HepG2 (cell line): ENCODE measurements around the gene KANSL1.

Experiments used
- CREM ChIP-seq, 2 experiments: sonication (generic) in 1 of 2; formaldehyde crosslinking in 1 of 2; IDR thresholded peaks; 2 replicates each; pipeline versions ENCODE4 v1.4.0 to v1.6.1; 2016 to 2020; ENCODE audit warnings: antibody characterized with exemption in 1 of 2, mild to moderate bottlenecking in 1 of 2, missing genetic modification reagents in 1 of 2
- CTCF ChIP-seq: sonication (generic); formaldehyde crosslinking; IDR thresholded peaks from 2 replicates; pipeline ENCODE4 v1.5.0; 2020; ENCODE audit warnings: mild to moderate bottlenecking, missing genetic modification reagents, moderate library complexity
- EZH2 ChIP-seq: conservative IDR thresholded peaks from 2 replicates; pipeline ENCODE4 v1.6.1; 2012; ENCODE audit warnings: mild to moderate bottlenecking, low read depth, low read length, moderate library complexity
- NFYB ChIP-seq: sonication (generic); formaldehyde crosslinking; IDR thresholded peaks from 2 replicates; pipeline ENCODE4 v1.4.0; 2020; ENCODE audit warnings: missing genetic modification reagents
- PHF8 ChIP-seq: sonication (generic); formaldehyde crosslinking; IDR thresholded peaks from 2 replicates; pipeline ENCODE4 v1.5.0; 2020; ENCODE audit warnings: missing genetic modification reagents
- SP1 ChIP-seq, 2 experiments: fragments of 450-650 bp in 1 of 2; sonication (generic) in 1 of 2; formaldehyde crosslinking in 1 of 2; IDR thresholded peaks; 2 replicates each; pipeline versions ENCODE4 v1.4.0 to v1.6.1; 2016 to 2020; ENCODE audit warnings: missing genetic modification reagents in 1 of 2
- ZBTB8A ChIP-seq: sonication (generic); formaldehyde crosslinking; IDR thresholded peaks from 2 replicates; pipeline ENCODE4 v1.4.0; 2020; ENCODE audit warnings: mild to moderate bottlenecking, low read depth, missing genetic modification reagents, borderline replicate concordance
- ZFP90 ChIP-seq: sonication (generic); formaldehyde crosslinking; IDR thresholded peaks from 2 replicates; pipeline ENCODE4 v1.8.0; 2022; ENCODE audit warnings: missing genetic modification reagents, mild to moderate bottlenecking, inconsistent platforms, borderline replicate concordance

GRCh38 chr17:46064460-46064859 is 128.8 kb downstream of the KANSL1 start:
- TF ChIP-seq ZFP90 (no peak), CTCF (CRISPR knock-in tag) (no peak), PHF8 (CRISPR knock-in tag) (no peak), NFYB (CRISPR knock-in tag) (no peak), ZBTB8A (CRISPR knock-in tag) (no peak), CREM (IDR thresholded peaks at IDR 0.05) (no peak), CREM (CRISPR knock-in tag; IDR thresholded peaks at IDR 0.05) (no peak), EZH2 (no peak), SP1 (IDR thresholded peaks at IDR 0.05) (no peak), SP1 (CRISPR knock-in tag; IDR thresholded peaks at IDR 0.05) (no peak)
